Neural cell (in vitro differentiated cells): ENCODE data around the gene TYK2.

ENCODE experiments used
- EP300 ChIP-seq: fragments of 450-650 bp; conservative IDR thresholded peaks from 2 replicates; pipeline ENCODE4 v1.6.1; 2014; ENCODE audit warnings: antibody characterized with exemption, mild to moderate bottlenecking, moderate library complexity; ENCODE audit not compliant: poor library complexity, severe bottlenecking
- EZH2 ChIP-seq: fragments of 200-600, 300-800 bp; shearing (Covaris generic), sonication (generic); IDR thresholded peaks from 2 replicates; pipeline ENCODE4 v1.6.1; 2014; ENCODE audit warnings: antibody characterized with exemption, low read length, borderline replicate concordance, mild to moderate bottlenecking; ENCODE audit not compliant: insufficient read depth, poor library complexity, severe bottlenecking
- MXI1 ChIP-seq: fragments of 450-650 bp; conservative IDR thresholded peaks from 2 replicates; pipeline ENCODE4 v1.6.1; 2014; ENCODE audit warnings: antibody characterized with exemption, mild to moderate bottlenecking; ENCODE audit not compliant: poor library complexity, severe bottlenecking
- POLR2AphosphoS5 ChIP-seq: IDR thresholded peaks from 2 replicates; pipeline ENCODE4 v1.6.1; 2012
- RAD21 ChIP-seq: fragments of 450-650 bp; conservative IDR thresholded peaks from 2 replicates; pipeline ENCODE4 v1.6.1; 2014; ENCODE audit warnings: antibody characterized with exemption, mild to moderate bottlenecking, moderate library complexity
- TAF1 ChIP-seq: IDR thresholded peaks from 2 replicates; pipeline ENCODE4 v1.6.1; 2012; ENCODE audit warnings: low read depth
- TF ChIP-seq, protein P1 (sequence below): fragments of 450-650 bp; IDR thresholded peaks from 2 replicates; pipeline ENCODE4 v1.5.1; 2014; ENCODE audit warnings: antibody characterized with exemption, mild to moderate bottlenecking, moderate library complexity; ENCODE audit not compliant: poor library complexity, severe bottlenecking
- TF ChIP-seq, protein P2 (sequence below): IDR thresholded peaks from 2 replicates; pipeline ENCODE4 v1.6.1; 2012; ENCODE audit warnings: borderline replicate concordance

DNA sequence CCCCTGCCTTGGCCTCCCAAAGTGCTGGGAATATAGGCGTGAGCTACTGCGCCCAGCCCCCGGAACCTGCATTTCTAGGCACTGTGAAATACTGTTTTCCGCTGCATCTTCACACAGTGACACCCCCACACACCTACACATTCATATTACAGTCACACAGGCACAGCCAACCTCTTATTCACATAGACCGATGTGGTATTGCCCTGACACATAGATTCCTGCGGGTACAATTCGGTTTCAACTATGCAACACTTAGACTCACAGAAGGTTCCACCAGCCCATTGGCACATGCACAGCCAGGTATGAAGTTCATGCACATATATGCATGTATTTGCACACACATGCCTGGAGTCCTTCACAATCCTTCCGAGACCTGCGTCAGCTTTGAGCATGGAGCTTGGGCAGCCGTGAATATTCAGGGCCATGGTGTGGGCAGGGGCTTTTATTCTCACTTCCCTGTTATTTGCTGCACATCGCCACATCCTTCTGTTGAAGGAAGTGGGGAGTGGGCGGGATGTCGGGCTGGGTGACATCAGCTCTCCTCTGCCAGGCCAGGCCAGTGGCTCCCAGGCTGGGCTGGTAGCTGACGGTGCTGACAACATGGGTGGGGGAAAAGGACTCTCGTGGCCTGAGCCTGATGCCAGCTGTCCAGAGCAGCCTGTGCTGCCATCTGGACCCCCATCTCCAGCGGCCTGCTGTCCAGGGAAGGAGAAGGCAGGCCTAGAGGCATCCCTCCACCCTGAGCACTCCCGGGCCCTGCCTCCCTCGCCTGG, 28.3 kb upstream of the TYK2 start:
- TF ChIP-seq, protein P1, sequence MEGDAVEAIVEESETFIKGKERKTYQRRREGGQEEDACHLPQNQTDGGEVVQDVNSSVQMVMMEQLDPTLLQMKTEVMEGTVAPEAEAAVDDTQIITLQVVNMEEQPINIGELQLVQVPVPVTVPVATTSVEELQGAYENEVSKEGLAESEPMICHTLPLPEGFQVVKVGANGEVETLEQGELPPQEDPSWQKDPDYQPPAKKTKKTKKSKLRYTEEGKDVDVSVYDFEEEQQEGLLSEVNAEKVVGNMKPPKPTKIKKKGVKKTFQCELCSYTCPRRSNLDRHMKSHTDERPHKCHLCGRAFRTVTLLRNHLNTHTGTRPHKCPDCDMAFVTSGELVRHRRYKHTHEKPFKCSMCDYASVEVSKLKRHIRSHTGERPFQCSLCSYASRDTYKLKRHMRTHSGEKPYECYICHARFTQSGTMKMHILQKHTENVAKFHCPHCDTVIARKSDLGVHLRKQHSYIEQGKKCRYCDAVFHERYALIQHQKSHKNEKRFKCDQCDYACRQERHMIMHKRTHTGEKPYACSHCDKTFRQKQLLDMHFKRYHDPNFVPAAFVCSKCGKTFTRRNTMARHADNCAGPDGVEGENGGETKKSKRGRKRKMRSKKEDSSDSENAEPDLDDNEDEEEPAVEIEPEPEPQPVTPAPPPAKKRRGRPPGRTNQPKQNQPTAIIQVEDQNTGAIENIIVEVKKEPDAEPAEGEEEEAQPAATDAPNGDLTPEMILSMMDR: no peak
- no peak for TF ChIP-seq EZH2
- no peak for TF ChIP-seq POLR2AphosphoS5
- TF ChIP-seq TAF1: no peak
- no peak for TF ChIP-seq EP300
- no peak for TF ChIP-seq MXI1
- TF ChIP-seq, protein P2, sequence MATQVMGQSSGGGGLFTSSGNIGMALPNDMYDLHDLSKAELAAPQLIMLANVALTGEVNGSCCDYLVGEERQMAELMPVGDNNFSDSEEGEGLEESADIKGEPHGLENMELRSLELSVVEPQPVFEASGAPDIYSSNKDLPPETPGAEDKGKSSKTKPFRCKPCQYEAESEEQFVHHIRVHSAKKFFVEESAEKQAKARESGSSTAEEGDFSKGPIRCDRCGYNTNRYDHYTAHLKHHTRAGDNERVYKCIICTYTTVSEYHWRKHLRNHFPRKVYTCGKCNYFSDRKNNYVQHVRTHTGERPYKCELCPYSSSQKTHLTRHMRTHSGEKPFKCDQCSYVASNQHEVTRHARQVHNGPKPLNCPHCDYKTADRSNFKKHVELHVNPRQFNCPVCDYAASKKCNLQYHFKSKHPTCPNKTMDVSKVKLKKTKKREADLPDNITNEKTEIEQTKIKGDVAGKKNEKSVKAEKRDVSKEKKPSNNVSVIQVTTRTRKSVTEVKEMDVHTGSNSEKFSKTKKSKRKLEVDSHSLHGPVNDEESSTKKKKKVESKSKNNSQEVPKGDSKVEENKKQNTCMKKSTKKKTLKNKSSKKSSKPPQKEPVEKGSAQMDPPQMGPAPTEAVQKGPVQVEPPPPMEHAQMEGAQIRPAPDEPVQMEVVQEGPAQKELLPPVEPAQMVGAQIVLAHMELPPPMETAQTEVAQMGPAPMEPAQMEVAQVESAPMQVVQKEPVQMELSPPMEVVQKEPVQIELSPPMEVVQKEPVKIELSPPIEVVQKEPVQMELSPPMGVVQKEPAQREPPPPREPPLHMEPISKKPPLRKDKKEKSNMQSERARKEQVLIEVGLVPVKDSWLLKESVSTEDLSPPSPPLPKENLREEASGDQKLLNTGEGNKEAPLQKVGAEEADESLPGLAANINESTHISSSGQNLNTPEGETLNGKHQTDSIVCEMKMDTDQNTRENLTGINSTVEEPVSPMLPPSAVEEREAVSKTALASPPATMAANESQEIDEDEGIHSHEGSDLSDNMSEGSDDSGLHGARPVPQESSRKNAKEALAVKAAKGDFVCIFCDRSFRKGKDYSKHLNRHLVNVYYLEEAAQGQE: no peak
- no peak for TF ChIP-seq RAD21
